Omental fat pad (tissue), 4 donors: ENCODE data around the gene NUMB. TPM values are rescaled to one million over a fixed set of nuclear protein-coding genes. Genes with fewer than 3 reads are reported as not detected.

Source experiments
- ATAC-seq: fragments of 150-250 bp; one replicate; pipeline ENCODE4 v1.9.1; 2016; ENCODE audit warnings: mild to moderate bottlenecking, moderate library complexity; ENCODE audit not compliant: low FRiP score
- DNase-seq: peaks from one replicate; pipeline ENCODE4 v3.0.0-alpha.2; 2019; ENCODE audit warnings: low spot score
- total RNA-seq, 4 donors: library from RNA; depleted of rRNA; stranded (reverse); fragments of >200 nt; gene quantifications; one replicate each; pipeline ENCODE4 v1.1.0, GENCODE V29; 2016
- TF ChIP-seq, protein P1 (sequence below), 3 donors: fragments of 450-650 bp; IDR thresholded peaks; one replicate each; pipeline ENCODE4 v1.5.1; 2016 to 2017; ENCODE audit warnings: antibody characterized with exemption in 3 of 3, mild to moderate bottlenecking in 3 of 3, moderate library complexity in 2 of 3

Gene NUMB
- total RNA-seq, 4 donors from 2014 or later, result 48.2 to 95.4 (median 62.8) TPM

DNA sequence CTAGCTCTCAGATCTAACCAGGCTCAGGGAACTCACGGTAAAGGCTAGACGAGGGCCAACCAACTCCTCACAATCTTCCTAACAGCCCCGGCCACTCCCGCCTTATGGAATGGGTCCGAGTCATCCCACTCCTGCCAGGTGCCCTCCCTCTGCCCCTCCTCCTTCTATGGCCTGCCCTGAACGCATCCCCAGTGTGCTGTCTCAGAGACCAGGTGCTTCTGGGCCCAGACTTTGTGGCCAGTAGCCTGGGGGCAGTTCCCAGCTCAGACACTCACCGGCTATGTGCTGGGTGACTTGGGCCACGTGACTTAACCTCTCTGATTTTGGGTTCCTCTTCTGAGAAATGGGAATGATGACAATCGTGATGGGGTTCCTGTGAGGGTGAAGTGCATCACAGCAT is 198.5 kb downstream of the NUMB start:
- no peak for DNase-seq
- ATAC-seq, result no peak
- TF ChIP-seq, protein P1, sequence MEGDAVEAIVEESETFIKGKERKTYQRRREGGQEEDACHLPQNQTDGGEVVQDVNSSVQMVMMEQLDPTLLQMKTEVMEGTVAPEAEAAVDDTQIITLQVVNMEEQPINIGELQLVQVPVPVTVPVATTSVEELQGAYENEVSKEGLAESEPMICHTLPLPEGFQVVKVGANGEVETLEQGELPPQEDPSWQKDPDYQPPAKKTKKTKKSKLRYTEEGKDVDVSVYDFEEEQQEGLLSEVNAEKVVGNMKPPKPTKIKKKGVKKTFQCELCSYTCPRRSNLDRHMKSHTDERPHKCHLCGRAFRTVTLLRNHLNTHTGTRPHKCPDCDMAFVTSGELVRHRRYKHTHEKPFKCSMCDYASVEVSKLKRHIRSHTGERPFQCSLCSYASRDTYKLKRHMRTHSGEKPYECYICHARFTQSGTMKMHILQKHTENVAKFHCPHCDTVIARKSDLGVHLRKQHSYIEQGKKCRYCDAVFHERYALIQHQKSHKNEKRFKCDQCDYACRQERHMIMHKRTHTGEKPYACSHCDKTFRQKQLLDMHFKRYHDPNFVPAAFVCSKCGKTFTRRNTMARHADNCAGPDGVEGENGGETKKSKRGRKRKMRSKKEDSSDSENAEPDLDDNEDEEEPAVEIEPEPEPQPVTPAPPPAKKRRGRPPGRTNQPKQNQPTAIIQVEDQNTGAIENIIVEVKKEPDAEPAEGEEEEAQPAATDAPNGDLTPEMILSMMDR (IDR thresholded peaks at IDR 0.05), result no peak

DNA sequence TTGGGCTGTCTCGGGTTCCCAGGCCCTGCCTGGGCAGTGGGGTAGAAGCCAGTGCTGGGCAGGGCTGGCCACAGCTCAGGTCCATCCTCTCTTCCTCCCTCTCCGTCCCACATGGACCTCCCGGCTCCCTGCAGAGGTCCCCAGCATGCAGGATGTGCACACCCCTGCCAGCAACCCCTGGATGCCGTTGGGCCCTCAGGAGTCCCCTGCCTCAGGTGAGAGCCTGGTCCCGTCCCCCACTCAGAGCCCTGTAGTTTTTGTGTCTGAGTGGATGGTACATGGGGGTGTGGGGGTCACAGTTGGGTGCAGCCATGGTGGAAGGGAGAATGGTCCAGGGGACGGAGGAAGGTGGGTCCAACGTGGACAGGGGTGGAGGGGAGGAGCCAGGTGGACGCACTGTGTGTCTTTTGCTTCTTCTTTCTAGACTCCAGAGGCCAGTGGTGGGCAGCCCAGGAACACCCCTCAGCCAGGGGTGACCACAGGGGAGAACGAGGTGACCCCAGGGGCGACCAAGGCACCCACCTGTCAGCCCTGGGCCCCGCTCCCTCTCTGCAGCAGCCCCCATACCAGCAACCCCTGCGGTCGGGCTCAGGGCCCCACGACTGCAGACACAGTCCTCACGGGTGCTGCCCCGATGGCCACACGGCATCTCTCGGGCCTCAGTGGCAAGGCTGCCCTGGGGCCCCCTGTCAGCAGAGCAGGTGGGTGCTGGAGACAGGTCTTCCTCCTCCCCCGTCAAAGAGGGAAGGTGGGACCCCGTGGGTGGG is 199.3 kb downstream of the NUMB start:
- no peak for ATAC-seq
- TF ChIP-seq, protein P1 (IDR thresholded peaks at IDR 0.05), result no peak
- DNase-seq, result no peak

DNA sequence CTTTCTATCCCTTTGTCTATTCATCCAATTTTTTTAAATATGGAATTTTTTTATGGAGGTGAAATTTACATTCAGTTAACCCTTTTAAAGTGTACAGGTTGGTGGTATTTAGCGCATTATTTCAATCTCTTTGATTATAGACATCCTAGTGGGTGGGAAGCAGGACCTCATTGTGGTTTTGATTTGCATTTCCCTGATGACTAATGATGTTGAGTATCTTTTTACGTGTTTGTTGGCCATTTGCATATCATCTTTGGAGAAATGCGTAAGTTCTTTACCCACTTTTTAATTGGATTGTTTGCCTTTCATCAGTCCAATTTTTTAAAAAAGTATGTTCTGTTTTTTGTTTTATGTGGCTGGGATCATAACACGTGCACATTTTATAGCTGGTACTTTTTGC is 200.3 kb downstream of the NUMB start:
- DNase-seq (no peak), ATAC-seq (no peak)
- TF ChIP-seq, protein P1 (IDR thresholded peaks at IDR 0.05), result no peak

DNA sequence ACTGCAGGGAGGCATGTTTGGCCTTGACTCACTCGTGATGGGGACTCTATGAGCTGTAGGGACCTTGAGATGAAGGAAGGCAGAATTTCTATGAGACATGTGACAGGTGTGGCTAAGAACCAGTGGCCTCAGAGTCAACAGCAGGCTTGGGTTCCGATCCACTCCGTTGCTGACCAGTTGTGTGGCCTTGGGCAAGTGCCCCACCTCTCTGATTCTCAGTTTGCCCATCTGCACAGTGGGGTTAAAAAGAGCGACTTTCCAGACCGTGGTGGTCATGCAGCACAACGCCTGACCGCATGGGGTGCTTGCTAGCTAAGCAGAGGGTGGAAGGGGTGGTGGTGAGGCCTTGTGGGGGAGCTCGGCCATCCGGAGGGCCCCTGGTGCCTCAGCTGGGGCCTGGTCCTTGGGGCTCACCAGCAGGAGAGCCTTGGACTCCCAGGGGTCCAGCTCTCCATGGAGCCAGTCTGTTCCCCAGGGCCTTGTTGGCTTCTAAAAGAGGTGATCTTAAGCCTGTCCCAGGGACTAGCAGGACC is 202.6 kb downstream of the NUMB start:
- ATAC-seq (no peak), DNase-seq (no peak)
- TF ChIP-seq, protein P1 (IDR thresholded peaks at IDR 0.05), result no peak

DNA sequence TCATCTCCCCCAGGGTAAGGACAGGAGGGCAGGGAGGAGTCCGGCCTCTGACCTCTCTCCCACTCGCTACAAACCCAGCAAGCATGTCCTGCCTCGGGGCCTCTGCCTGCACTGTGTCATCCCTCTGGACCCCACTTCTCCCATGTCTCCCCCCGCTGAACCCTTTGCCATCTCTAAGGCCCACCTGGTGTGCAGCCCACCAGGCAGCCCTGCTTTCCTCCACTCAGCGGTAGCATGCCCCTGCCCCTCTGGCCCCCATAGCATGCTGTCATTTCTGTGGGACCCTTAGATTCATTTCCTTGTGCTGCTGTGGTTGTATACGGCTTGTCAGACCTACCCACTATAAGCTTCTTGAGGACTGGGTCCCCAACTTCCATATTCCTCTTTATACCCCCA is 203.3 kb downstream of the NUMB start:
- no peak for DNase-seq
- no peak for ATAC-seq
- TF ChIP-seq, protein P1 (IDR thresholded peaks at IDR 0.05), result no peak

DNA sequence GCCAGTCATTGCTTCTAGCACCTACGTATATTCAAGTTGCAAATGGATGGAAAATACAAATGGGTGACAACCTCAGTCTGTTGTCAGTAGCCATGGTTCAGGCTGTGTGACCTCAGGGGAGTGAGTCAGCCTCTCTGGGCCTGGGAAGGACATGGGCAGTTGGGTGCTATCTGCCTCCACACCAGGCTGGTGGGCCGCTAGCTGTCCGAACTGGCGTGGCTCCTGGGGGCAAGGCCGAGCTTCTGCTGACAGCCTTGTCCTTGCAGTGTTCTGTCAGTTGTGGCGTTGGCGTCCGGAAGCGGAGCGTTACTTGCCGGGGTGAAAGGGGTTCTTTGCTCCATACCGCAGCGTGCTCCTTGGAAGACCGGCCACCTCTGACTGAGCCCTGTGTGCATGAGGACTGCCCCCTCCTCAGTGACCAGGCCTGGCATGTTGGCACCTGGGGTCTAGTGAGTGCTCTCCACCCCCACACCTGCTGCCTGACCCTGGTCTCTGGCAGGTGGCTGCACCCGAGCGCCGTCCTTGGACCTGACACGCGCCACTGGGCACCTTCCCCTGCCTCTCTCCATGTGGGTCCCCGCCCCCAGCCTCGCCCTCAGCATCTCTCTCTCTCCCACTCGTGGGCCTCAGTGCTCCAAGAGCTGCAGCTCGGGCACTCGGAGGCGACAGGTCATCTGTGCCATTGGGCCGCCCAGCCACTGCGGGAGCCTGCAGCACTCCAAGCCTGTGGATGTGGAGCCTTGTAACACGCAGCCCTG is 203.9 kb downstream of the NUMB start:
- TF ChIP-seq, protein P1 (IDR thresholded peaks at IDR 0.05), result no peak
- DNase-seq, result no peak
- no peak for ATAC-seq
